GM23338 (cell line): ENCODE data around the gene PSAPL1. TPM values are rescaled to one million over a fixed set of nuclear protein-coding genes. Genes with fewer than 3 reads are reported as not detected.

Experiments
- ATAC-seq: fragments of 200-7000 bp; cut with Tn5 transposase; 3 replicates; pipeline ENCODE4 v1.9.1; 2020
- DNase-seq: peaks from one replicate; pipeline ENCODE4 v3.0.0-alpha.2; 2015; ENCODE audit warnings: low spot score
- H2AFZ ChIP-seq: fragments of 200-600 bp; sonication (generic); 2 replicates; pipeline ENCODE4 v1.8.0; 2016; ENCODE audit warnings: antibody characterized with exemption, mild to moderate bottlenecking, moderate library complexity
- H3F3A ChIP-seq: fragments of 200-600 bp; sonication (generic); replicated peaks from 2 replicates; pipeline ENCODE4 v1.8.0; 2017; ENCODE audit warnings: antibody characterized with exemption, mixed run types, low read depth
- H3K27ac ChIP-seq: fragments of 200-600 bp; sonication (generic); 2 replicates; pipeline ENCODE4 v1.6.1; 2016; ENCODE audit warnings: low read depth
- H3K27me3 ChIP-seq: fragments of 200-600 bp; sonication (generic); 2 replicates; pipeline ENCODE4 v1.8.0; 2016; ENCODE audit warnings: mild to moderate bottlenecking, mixed run types, moderate library complexity; ENCODE audit not compliant: insufficient read depth
- H3K36me3 ChIP-seq: fragments of 200-600 bp; sonication (generic); 2 replicates; pipeline ENCODE4 v1.8.0; 2016; ENCODE audit warnings: mild to moderate bottlenecking; ENCODE audit not compliant: insufficient read depth
- H3K4me1 ChIP-seq: fragments of 200-600 bp; sonication (generic); 2 replicates; pipeline ENCODE4 v1.8.0; 2016; ENCODE audit warnings: mild to moderate bottlenecking, moderate library complexity; ENCODE audit not compliant: insufficient read depth
- H3K4me2 ChIP-seq: fragments of 200-600 bp; sonication (generic); 2 replicates; pipeline ENCODE4 v1.7.1; 2017; ENCODE audit warnings: mixed run types
- H3K4me3 ChIP-seq: fragments of 200-600 bp; sonication (generic); 2 replicates; pipeline ENCODE4 v1.6.1; 2016; ENCODE audit warnings: mixed run types
- H3K79me2 ChIP-seq: fragments of 200-600 bp; sonication (generic); replicated peaks from 2 replicates; pipeline ENCODE4 v1.8.0; 2017; ENCODE audit warnings: mild to moderate bottlenecking; ENCODE audit not compliant: insufficient read depth
- H3K9me2 ChIP-seq: fragments of 200-600 bp; sonication (generic); 2 replicates; pipeline ENCODE4 v1.8.0; 2017; ENCODE audit not compliant: insufficient read depth
- H4K20me1 ChIP-seq: fragments of 200-600 bp; sonication (generic); replicated peaks from 2 replicates; pipeline ENCODE4 v1.8.0; 2017; ENCODE audit warnings: mild to moderate bottlenecking; ENCODE audit not compliant: insufficient read depth
- H3K27ac Mint-ChIP-seq: 2 replicates; pipeline ENCODE4 v1.8.0; 2020; ENCODE audit warnings: inconsistent platforms, mild to moderate bottlenecking, moderate library complexity, mixed read lengths
- H3K27me3 Mint-ChIP-seq: 3 replicates; pipeline ENCODE4 v1.8.0; 2022; ENCODE audit warnings: low read depth, mild to moderate bottlenecking, moderate library complexity, mixed read lengths, inconsistent platforms; ENCODE audit not compliant: insufficient read depth, poor library complexity
- H3K36me3 Mint-ChIP-seq: 3 replicates; pipeline ENCODE4 v1.8.0; 2021; ENCODE audit warnings: low read depth, mild to moderate bottlenecking, inconsistent platforms, moderate library complexity, mixed read lengths
- H3K4me1 Mint-ChIP-seq: 3 replicates; pipeline ENCODE4 v1.8.0; 2020; ENCODE audit warnings: mild to moderate bottlenecking, inconsistent platforms, mixed read lengths
- H3K4me3 Mint-ChIP-seq: 3 replicates; pipeline ENCODE4 v1.8.0; 2021; ENCODE audit warnings: moderate library complexity, mild to moderate bottlenecking, inconsistent platforms, mixed read lengths
- H3K9me3 Mint-ChIP-seq: 3 replicates; pipeline ENCODE4 v1.8.0; 2020; ENCODE audit warnings: moderate library complexity, mild to moderate bottlenecking, inconsistent platforms, mixed read lengths
- CTCF ChIP-seq, 2 experiments: fragments of 200-600 bp in 1 of 2; sonication (generic) in 1 of 2; conservative IDR thresholded peaks; 2 replicates each; pipeline versions ENCODE4 v1.5.1 to v1.6.1; 2016 to 2017; ENCODE audit warnings: antibody characterized with exemption in 2 of 2, low read depth in 2 of 2, mild to moderate bottlenecking in 2 of 2, moderate library complexity in 1 of 2
- ETS1 ChIP-seq: IDR thresholded peaks from 2 replicates; pipeline ENCODE4 v1.6.1; 2016; ENCODE audit warnings: antibody characterized with exemption
- EZH2 ChIP-seq: fragments of 200-600 bp; sonication (generic); IDR thresholded peaks from one replicate; pipeline ENCODE4 v1.8.0; 2017; ENCODE audit warnings: antibody characterized with exemption, mild to moderate bottlenecking, low read depth; ENCODE audit not compliant: unreplicated experiment
- EZH2phosphoT487 ChIP-seq: fragments of 200-600 bp; sonication (generic); IDR thresholded peaks from one replicate; pipeline ENCODE4 v1.8.1; 2018; ENCODE audit warnings: antibody characterized with exemption; ENCODE audit not compliant: unreplicated experiment
- JUNB ChIP-seq: IDR thresholded peaks from one replicate; pipeline ENCODE4 v1.6.1; 2016; ENCODE audit warnings: antibody characterized with exemption; ENCODE audit not compliant: unreplicated experiment
- NANOG ChIP-seq: IDR thresholded peaks from 2 replicates; pipeline ENCODE4 v1.6.1; 2016; ENCODE audit warnings: antibody characterized with exemption, borderline replicate concordance
- POLR2AphosphoS5 ChIP-seq: IDR thresholded peaks from 2 replicates; pipeline ENCODE4 v1.6.1; 2016; ENCODE audit warnings: antibody characterized with exemption, low read depth
- ZNF114 ChIP-seq: fragments of 250-450 bp; sonication (Bioruptor Pico); IDR thresholded peaks from 2 replicates; pipeline ENCODE4 v1.5.0; 2020; ENCODE audit warnings: mild to moderate bottlenecking, moderate library complexity
- ZNF331 ChIP-seq: fragments of 250-450 bp; sonication (Bioruptor Pico); IDR thresholded peaks from 2 replicates; pipeline ENCODE4 v1.5.0; 2020; ENCODE audit warnings: low read depth, mild to moderate bottlenecking, moderate library complexity
- ZNF462 ChIP-seq: fragments of 250-450 bp; sonication (Bioruptor Pico); IDR thresholded peaks from 2 replicates; pipeline ENCODE4 v1.5.0; 2020; ENCODE audit warnings: mild to moderate bottlenecking, moderate library complexity
- polyA plus RNA-seq: library from polyadenylated mRNA; unstranded; fragments of >200 nt; fragmentation: Nextera tagmentation; extraction: Ambion mirVana; gene quantifications from 2 replicates; pipeline ENCODE4 v1.2.1, GENCODE V29; 2016
- total RNA-seq: library from RNA; depleted of rRNA; stranded (reverse); fragments of >200 nt; shearing (Covaris generic); gene quantifications from 2 replicates; pipeline ENCODE4 v1.2.3, GENCODE V29; 2014

The PSAPL1 gene
- total and polyA plus RNA-seq, 2 experiments from 2014 or later, result not detected

GRCh38 chr4:7435471-7436061 lies 836 bp upstream of the PSAPL1 start:
- H2AFZ ChIP-seq, result no peak overlapping the region
- TF ChIP-seq ETS1 (no peak), EZH2 (no peak), JUNB (no peak), ZNF331 (no peak), EZH2phosphoT487 (no peak), POLR2AphosphoS5 (no peak), NANOG (no peak)
- H3K27ac Mint-ChIP-seq, result no peak overlapping the region; the same call in 1 of the 2 replicates
- H3K4me2 ChIP-seq, result no peak overlapping the region
- H3K9me2 ChIP-seq, result no peaks in the 10 kb centered on the region
- H3K4me1 ChIP-seq, result peaks cover 1% of the 10 kb centered on the region; the same call in 1 of the 2 replicates
- H3K79me2 ChIP-seq, result no peaks in the 10 kb centered on the region
- H3K9me3 Mint-ChIP-seq, result peaks cover 14% of the 10 kb centered on the region; the same call in 2 of the 3 replicates
- no peaks in the 10 kb centered on the region for H4K20me1 ChIP-seq
- H3F3A ChIP-seq, result no peaks in the 10 kb centered on the region
- H3K36me3 ChIP-seq, result no peaks in the 10 kb centered on the region
- no peaks in the 10 kb centered on the region for H3K27me3 ChIP-seq
- no peak overlapping the region for H3K4me3 ChIP-seq
- ATAC-seq (no peak), DNase-seq (no peak)
- no peak overlapping the region for H3K27ac ChIP-seq
- peaks cover 14% of the 10 kb centered on the region; the same call in 2 of the 3 replicates for H3K4me1 Mint-ChIP-seq
- peaks cover 14% of the 10 kb centered on the region for H3K27me3 Mint-ChIP-seq
- H3K36me3 Mint-ChIP-seq, result 0 out of 3 replicates have a peak, but pooled peaks cover 3% of the 10 kb centered on the region
- no peak overlapping the region for H3K4me3 Mint-ChIP-seq

- peaks cover 5% of the 10 kb centered on the region; the same call in 2 of the 3 replicates for H3K9me3 Mint-ChIP-seq
- DNase-seq, result no peak
- Histone ChIP-seq H3F3A (no peaks in the 10 kb centered on the region), H3K79me2 (no peaks in the 10 kb centered on the region), H3K27ac (no peak overlapping the region), H3K27me3 (no peaks in the 10 kb centered on the region), H3K4me2 (no peak overlapping the region), H3K4me1 (peaks cover 13% of the 10 kb centered on the region), H4K20me1 (no peaks in the 10 kb centered on the region), H3K9me2 (no peaks in the 10 kb centered on the region), H3K4me3 (no peak overlapping the region), H3K36me3 (no peaks in the 10 kb centered on the region), H2AFZ (no peak overlapping the region)
- no peak overlapping the region for H3K4me3 Mint-ChIP-seq
- peaks cover 15% of the 10 kb centered on the region for H3K27me3 Mint-ChIP-seq
- H3K4me1 Mint-ChIP-seq, result peaks cover 25% of the 10 kb centered on the region
- TF ChIP-seq CTCF (conservative IDR thresholded peaks at IDR 0.05; ENCODE audit: low read depth in 2 of 2) (no peak), ZNF462 (no peak), NANOG (no peak), EZH2phosphoT487 (no peak), ZNF114 (CRISPR knock-in tag) (no peak), JUNB (no peak)
- no peaks in the 10 kb centered on the region for H3K36me3 Mint-ChIP-seq
- no peak overlapping the region for H3K27ac Mint-ChIP-seq
- ATAC-seq, result no peak
Observed at GRCh38 chr4:7434141-7434765, 477 bp downstream of the PSAPL1 start.
